ENCODE data around the gene ZMYM2.

Gene ZMYM2

DNA sequence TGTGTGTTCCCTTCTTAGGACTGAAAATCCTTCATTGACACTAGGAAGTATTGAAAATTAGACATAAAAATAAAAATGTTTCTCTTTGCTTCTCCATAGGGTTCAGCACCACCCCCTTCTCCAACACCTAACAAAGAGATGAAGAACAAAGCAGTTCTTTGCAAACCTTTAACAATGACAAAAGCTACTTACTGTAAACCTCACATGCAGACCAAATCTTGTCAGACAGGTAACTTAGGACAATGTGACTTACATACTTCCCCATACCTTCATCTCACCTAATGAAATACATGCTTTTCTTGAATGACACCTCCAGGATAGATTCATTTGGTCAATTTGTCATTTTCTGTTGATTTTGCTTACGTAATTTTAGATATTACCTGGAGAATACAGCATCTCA lies 99.9 kb downstream of the ZMYM2 start:
- peaks cover 51% of the 10 kb centered on the region for H3K36me3 Mint-ChIP-seq (ENCODE audit: insufficient read depth)
- H3K27me3 Mint-ChIP-seq: no peaks in the 10 kb centered on the region
- H3K9me3 Mint-ChIP-seq: no peaks in the 10 kb centered on the region

DNA sequence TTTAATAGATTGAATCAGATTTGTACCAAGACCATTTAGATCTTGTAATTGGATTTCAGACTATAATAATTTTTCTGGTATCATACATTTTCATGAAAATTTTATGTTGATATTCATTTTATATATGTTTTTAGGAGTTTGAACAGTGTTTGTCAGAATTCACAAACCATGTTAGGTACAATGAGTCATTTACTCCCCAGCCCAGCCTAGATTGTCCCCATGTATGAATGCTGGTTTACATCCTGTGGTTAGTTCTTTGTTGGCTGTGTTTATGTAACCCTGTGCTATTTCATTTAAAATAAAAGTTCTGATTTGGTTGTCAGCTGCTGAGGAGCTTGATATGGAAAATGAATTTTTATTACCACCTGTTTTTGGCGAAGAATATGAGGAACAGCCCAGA lies 105.6 kb downstream of the ZMYM2 start:
- ATAC-seq (replicated peaks; ENCODE audit: extremely low read depth, poor library complexity, severe bottlenecking): no peak
- no peak overlapping the region for H3K27ac Mint-ChIP-seq (ENCODE audit: low read depth)
- DNase-seq (ENCODE audit: low spot score in 2 of 2): no peak
- H3K9me3 Mint-ChIP-seq: no peaks in the 10 kb centered on the region
- H3K4me3 Mint-ChIP-seq: no peak overlapping the region
- H3K4me1 Mint-ChIP-seq: no peaks in the 10 kb centered on the region
- peaks cover 56% of the 10 kb centered on the region for H3K36me3 Mint-ChIP-seq (ENCODE audit: insufficient read depth)
- no peaks in the 10 kb centered on the region for H3K27me3 Mint-ChIP-seq

More for the DNA sequence above, 99.9 kb downstream of the ZMYM2 start:
- peaks cover 9% of the 10 kb centered on the region for H3K4me1 Mint-ChIP-seq
- ATAC-seq (replicated peaks; ENCODE audit: extremely low read depth, poor library complexity, severe bottlenecking) (no peak), DNase-seq (ENCODE audit: low spot score in 2 of 2) (no peak)
- H3K27ac Mint-ChIP-seq (ENCODE audit: low read depth): no peak overlapping the region
- H3K4me3 Mint-ChIP-seq: no peak overlapping the region

DNA sequence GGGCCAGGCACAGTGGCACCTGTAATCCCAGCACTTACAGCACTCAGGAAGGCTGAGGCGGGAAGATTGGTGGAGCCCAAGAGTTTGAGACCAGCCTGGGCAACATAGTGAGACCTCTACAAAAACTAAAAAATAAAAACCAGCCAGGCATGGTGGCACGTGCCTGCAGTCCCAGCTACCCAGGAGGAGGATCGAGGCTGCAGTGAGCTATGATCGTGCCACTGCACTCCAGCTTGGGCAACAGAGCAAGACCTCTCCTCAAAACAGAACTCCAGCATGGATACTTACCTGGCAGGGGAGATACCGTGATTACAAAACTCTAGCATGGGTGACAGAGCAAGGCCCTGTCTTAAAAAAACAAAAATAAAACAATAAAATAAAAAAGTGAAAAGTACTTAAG lies 107.0 kb downstream of the ZMYM2 start:
- no peaks in the 10 kb centered on the region for H3K27me3 Mint-ChIP-seq
- ATAC-seq (replicated peaks; ENCODE audit: extremely low read depth, poor library complexity, severe bottlenecking) (no peak), DNase-seq (ENCODE audit: low spot score in 2 of 2) (no peak)
- H3K9me3 Mint-ChIP-seq: no peaks in the 10 kb centered on the region
- H3K4me3 Mint-ChIP-seq: no peak overlapping the region
- no peaks in the 10 kb centered on the region for H3K4me1 Mint-ChIP-seq
- H3K36me3 Mint-ChIP-seq (ENCODE audit: insufficient read depth): peaks cover 47% of the 10 kb centered on the region
- H3K27ac Mint-ChIP-seq (ENCODE audit: low read depth): peak overlapping the region; percentile 1

DNA sequence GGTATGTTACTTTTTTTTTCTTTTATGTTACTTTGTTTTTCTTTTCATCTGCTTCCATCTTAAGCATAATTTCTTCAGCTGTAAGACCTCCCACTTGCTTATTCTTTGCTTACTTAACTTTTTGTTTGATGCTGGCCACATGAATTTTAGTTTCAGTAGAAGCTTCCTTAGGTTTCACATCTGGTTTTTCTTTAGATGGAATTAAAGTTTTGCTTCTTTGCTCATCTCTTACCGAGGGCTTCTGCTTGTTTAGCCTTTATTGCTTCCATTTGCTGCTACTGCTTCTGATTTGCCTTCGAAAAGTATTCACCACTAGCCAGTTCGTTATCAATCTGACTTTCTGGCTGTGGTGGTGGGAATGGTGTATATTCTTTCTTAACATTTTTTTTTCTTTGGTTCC lies 111.4 kb downstream of the ZMYM2 start:
- Mint-ChIP-seq H3K27ac (ENCODE audit: low read depth) (no peak overlapping the region), H3K9me3 (no peaks in the 10 kb centered on the region), H3K4me1 (no peaks in the 10 kb centered on the region), H3K27me3 (no peaks in the 10 kb centered on the region), H3K36me3 (ENCODE audit: insufficient read depth) (peaks cover 44% of the 10 kb centered on the region), H3K4me3 (no peak overlapping the region)
- no peak for DNase-seq (ENCODE audit: low spot score in 2 of 2)
- no peak for ATAC-seq (replicated peaks; ENCODE audit: extremely low read depth, poor library complexity, severe bottlenecking)

DNA sequence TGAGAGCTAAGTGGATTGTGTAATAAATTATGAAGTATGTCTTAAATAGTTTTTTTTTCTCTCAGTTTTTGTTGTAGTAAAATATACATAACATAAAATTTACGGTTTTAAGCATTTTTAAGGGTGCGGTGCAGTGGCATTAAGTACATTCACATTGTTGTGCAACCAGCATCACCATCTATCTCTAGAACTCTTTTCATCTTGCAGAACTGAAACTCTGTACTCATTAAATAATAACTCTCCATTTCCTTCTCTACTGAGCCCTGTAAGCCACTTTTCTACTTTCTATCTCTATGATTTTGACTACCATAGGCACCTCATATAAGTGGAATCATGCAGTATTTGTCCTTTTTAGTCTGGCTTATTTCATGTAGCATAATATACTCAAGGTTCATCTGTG lies 115.2 kb downstream of the ZMYM2 start:
- no peak for DNase-seq (ENCODE audit: low spot score in 2 of 2)
- no peak for ATAC-seq (replicated peaks; ENCODE audit: extremely low read depth, poor library complexity, severe bottlenecking)
- Mint-ChIP-seq H3K4me1 (no peaks in the 10 kb centered on the region), H3K4me3 (no peak overlapping the region), H3K27me3 (no peaks in the 10 kb centered on the region), H3K36me3 (ENCODE audit: insufficient read depth) (peaks cover 44% of the 10 kb centered on the region), H3K9me3 (no peaks in the 10 kb centered on the region), H3K27ac (ENCODE audit: low read depth) (no peak overlapping the region)

DNA sequence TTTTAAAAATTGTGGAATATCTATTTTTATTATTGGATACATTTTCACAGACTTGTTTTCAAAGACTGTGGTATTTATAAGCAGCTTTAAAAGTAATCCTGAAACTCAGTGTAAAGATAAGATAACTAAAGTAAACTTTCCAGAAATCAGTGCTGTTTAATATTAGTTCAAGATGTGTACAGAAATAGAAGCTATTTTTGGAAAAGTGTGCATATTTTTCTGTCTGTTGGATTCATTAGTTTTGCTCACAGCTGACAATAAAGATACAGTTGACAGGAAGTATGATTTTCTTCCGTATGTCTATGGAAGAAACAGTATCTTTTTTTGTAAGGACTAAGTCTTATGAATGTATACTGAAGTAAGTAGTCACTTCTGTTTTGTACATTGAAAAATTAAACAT lies 116.4 kb downstream of the ZMYM2 start:
- Mint-ChIP-seq H3K27me3 (no peaks in the 10 kb centered on the region), H3K27ac (ENCODE audit: low read depth) (peak overlapping the region; percentile 19), H3K36me3 (ENCODE audit: insufficient read depth) (peaks cover 41% of the 10 kb centered on the region), H3K4me1 (no peaks in the 10 kb centered on the region), H3K9me3 (no peaks in the 10 kb centered on the region), H3K4me3 (no peak overlapping the region)
- ATAC-seq (replicated peaks; ENCODE audit: extremely low read depth, poor library complexity, severe bottlenecking) (no peak), DNase-seq (ENCODE audit: low spot score in 2 of 2) (no peak)

DNA sequence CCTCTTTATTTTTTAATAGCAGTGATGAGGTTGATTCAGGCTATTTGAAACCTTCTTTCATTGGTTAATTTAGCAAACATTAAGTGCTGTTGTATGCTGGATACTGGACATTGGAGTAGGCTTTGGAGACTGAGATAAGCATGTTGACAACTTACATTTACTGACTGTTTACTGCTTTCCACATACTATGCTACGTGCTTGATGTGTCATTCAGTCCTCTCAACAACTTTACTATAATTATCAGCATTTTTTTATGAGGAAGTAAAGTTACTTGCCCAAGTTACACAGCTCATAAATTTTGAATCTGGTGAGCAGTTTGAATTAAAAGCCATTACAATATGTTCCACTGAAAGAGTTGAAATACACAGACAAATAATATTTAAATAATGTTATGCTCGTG lies 118.6 kb downstream of the ZMYM2 start:
- Mint-ChIP-seq H3K4me3 (no peak overlapping the region), H3K9me3 (no peaks in the 10 kb centered on the region), H3K4me1 (no peaks in the 10 kb centered on the region), H3K27me3 (no peaks in the 10 kb centered on the region), H3K36me3 (ENCODE audit: insufficient read depth) (peaks cover 37% of the 10 kb centered on the region), H3K27ac (ENCODE audit: low read depth) (no peak overlapping the region)
- ATAC-seq (replicated peaks; ENCODE audit: extremely low read depth, poor library complexity, severe bottlenecking): no peak
- no peak for DNase-seq (ENCODE audit: low spot score in 2 of 2)

DNA sequence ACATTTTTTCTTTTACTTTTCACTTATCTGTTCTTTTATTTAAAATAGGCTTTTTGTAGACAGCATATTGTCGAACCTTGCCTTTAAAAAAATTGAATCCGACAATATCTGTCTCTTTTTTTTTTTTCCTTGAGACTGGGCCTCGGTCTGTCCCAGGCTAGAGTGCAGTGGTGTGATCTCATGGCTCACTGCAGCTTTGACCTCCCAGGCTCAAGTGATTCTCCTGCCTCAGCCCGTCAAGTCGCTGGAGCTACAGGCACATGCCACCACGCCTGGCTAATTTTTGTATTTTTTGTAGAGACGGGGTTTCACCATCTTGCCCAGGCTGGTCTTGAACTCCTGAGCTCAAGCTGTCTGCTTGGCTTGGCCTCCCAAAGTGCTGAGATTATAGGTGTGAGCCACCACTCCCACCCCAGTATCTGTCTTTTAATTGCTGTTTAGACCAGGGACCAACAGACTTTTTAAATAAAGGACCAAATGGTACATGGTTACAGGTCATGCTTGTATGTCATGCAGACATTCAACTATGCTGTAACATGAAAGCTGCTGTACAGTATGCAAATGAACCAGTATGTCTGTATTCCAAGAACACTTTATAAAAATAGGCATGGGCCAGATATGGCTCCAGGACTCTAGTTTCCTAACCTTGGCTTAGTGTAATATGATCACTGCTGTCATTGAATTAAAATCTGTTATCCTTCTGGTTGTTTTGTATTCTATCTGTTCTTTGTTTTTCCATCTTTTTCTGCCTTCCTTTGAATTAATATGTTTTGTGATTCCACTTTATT lies 122.0 kb downstream of the ZMYM2 start:
- no peak overlapping the region for H3K4me3 Mint-ChIP-seq
- ATAC-seq (replicated peaks; ENCODE audit: extremely low read depth, poor library complexity, severe bottlenecking) (no peak), DNase-seq (ENCODE audit: low spot score in 2 of 2) (no peak)
- no peaks in the 10 kb centered on the region for H3K4me1 Mint-ChIP-seq
- H3K27ac Mint-ChIP-seq (ENCODE audit: low read depth): no peak overlapping the region
- H3K27me3 Mint-ChIP-seq: no peaks in the 10 kb centered on the region
- peaks cover 51% of the 10 kb centered on the region for H3K36me3 Mint-ChIP-seq (ENCODE audit: insufficient read depth)
- H3K9me3 Mint-ChIP-seq: no peaks in the 10 kb centered on the region

DNA sequence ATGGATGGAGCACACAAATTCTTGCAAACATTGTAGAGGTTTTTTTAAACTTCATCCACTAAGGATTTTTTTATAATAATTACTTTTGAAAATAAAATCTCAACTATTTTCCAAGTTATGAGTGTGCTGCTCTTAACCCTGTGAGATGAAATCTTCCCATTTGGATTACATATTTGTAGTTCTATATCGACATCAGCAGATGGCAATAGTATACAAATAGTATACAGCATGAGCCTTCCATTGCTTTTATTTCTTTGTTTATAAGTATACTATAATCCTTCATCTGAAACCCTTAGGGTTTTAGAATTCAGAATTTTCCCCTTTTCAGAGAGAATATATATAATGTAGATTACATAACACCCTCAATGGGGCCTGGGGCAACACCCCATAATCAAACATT lies 131.8 kb downstream of the ZMYM2 start:
- H3K27ac Mint-ChIP-seq (ENCODE audit: low read depth): no peak overlapping the region
- no peak for ATAC-seq (replicated peaks; ENCODE audit: extremely low read depth, poor library complexity, severe bottlenecking)
- no peaks in the 10 kb centered on the region for H3K9me3 Mint-ChIP-seq
- H3K4me1 Mint-ChIP-seq: no peaks in the 10 kb centered on the region
- H3K4me3 Mint-ChIP-seq: no peak overlapping the region
- peaks cover 14% of the 10 kb centered on the region for H3K36me3 Mint-ChIP-seq (ENCODE audit: insufficient read depth)
- DNase-seq (ENCODE audit: low spot score in 2 of 2): no peak
- no peaks in the 10 kb centered on the region for H3K27me3 Mint-ChIP-seq

DNA sequence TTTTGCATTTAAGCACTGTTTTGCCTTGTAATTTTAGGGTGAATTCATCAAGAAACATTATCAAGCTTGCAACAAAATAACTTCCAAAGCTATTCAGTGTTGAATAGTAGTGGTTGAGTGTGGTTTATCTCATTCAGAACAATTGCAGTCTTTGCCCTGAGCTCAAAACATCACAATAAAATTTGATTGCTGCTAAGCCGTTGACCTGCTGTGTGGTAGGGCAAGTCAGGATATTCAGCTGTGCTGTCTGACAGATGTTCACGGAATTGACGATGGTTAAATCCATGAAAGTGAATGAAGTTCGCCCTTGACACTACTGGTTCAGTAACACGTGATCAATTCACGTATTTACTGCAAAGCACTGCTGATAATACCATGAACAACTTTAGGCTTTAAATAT lies 135.4 kb downstream of the ZMYM2 start:
- ATAC-seq (replicated peaks; ENCODE audit: extremely low read depth, poor library complexity, severe bottlenecking) (no peak), DNase-seq (ENCODE audit: low spot score in 2 of 2) (no peak)
- Mint-ChIP-seq H3K4me3 (no peak overlapping the region), H3K4me1 (no peaks in the 10 kb centered on the region), H3K9me3 (no peaks in the 10 kb centered on the region), H3K36me3 (ENCODE audit: insufficient read depth) (no peaks in the 10 kb centered on the region), H3K27ac (ENCODE audit: low read depth) (no peak overlapping the region), H3K27me3 (peaks cover 10% of the 10 kb centered on the region)

DNA sequence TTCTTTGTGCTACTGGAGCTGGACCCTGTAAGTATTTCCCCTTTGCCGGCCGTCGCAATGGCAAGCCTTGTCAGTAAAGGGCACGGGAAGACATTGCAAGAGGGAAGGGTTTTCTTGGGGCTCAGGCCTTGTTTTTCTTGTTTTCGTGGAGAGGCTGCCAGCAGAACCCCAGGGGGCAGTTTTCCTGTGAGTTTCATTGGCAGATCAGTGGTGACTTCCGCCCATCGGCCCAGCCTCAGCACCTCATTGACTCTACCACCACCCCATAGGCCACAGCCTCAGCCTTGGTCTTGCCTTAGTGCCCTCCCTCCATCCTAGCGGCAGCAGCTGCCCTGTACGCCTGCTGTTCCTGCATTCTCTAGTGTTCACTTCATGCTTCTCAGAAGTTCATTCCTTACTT lies 140.8 kb downstream of the ZMYM2 start:
- Mint-ChIP-seq H3K9me3 (no peaks in the 10 kb centered on the region), H3K4me1 (no peaks in the 10 kb centered on the region), H3K27me3 (peaks cover 58% of the 10 kb centered on the region), H3K36me3 (ENCODE audit: insufficient read depth) (no peaks in the 10 kb centered on the region), H3K27ac (ENCODE audit: low read depth) (no peak overlapping the region), H3K4me3 (no peak overlapping the region)
- DNase-seq (ENCODE audit: low spot score in 2 of 2): no peak
- no peak for ATAC-seq (replicated peaks; ENCODE audit: extremely low read depth, poor library complexity, severe bottlenecking)

DNA sequence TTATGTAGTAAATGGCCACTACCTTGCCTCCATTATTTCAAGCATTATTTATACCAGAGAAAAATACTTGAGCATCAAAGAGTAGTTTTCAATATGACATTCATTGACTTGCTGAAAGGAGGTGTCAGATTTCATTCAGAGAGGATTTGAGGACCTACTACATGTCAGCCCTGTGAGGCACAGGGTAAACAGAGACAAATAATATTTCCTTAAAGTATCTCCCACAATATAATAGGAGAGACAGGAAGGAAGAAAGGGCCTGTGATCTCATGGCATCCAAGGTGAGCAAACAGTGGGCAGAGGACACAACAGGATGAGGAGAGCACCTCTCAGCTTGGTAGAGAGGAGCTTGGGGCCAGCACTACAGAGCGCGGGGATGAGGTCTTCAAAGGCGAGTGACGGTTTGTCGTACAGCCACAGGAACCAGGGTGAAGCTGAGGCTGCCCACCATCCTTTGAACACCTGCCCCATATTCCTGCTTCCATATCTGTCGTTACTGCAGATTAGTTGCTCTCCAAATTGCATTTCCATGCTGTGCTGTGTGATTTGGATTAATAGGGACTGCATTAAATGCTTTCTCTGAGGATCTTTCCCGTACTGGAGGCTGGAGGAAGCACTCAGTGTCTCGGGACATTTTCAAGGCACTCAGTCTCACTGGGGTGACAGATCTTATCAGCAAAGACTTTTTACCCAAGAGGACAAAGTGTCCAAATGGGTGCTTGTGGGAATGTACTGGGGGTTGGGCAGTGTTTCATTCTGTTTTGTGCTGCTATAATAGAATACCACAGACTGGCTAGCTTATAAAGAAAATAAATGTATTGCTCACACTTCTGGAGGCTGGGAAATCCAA lies 143.2 kb downstream of the ZMYM2 start:
- no peak overlapping the region for H3K4me3 Mint-ChIP-seq
- no peaks in the 10 kb centered on the region for H3K36me3 Mint-ChIP-seq (ENCODE audit: insufficient read depth)
- H3K9me3 Mint-ChIP-seq: no peaks in the 10 kb centered on the region
- peaks cover 76% of the 10 kb centered on the region for H3K27me3 Mint-ChIP-seq
- no peaks in the 10 kb centered on the region for H3K4me1 Mint-ChIP-seq
- no peak for ATAC-seq (replicated peaks; ENCODE audit: extremely low read depth, poor library complexity, severe bottlenecking)
- no peak for DNase-seq (ENCODE audit: low spot score in 2 of 2)
- H3K27ac Mint-ChIP-seq (ENCODE audit: low read depth): no peak overlapping the region

Measured in central memory CD8-positive, alpha-beta T cell (primary cell).